GM19023 (cell line): Measurements from ENCODE around the gene SPATA16.

Experiments
- ATAC-seq: cut with Tn5 transposase; IDR thresholded peaks from one replicate; pipeline ENCODE4 v1.9.1; 2021; ENCODE audit warnings: mild to moderate bottlenecking, moderate library complexity; ENCODE audit not compliant: unreplicated experiment

SPATA16 gene

GRCh38 chr3:172958565-172958964, 182.5 kb downstream of the SPATA16 start:
- ATAC-seq = no peak

- no peak for ATAC-seq
Measured at GRCh38 chr3:172953571-172953970, 187.5 kb downstream of the SPATA16 start.

GRCh38 chr3:172951511-172951910, 189.5 kb downstream of the SPATA16 start:
- ATAC-seq = no peak

DNA sequence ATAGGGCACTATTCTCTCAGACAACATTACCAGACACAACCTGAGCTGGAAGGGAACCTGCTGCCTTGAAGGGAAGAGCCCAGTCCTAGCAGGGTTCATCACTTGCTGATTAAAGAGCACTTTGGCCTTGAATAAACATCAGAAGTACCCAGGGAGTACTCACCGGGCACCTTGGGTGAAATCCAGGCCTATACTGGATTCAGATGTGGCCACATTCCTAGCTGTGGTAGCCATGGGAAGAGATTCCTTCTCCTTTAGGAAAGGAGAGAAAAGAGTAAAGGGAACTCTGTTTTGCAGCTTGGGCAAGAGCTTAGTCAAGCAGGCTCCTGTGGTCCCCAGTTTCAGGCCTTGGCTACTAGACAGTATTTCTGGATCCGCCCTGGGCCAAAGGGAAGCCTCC, 195.0 kb downstream of the SPATA16 start:
- no peak for ATAC-seq

DNA sequence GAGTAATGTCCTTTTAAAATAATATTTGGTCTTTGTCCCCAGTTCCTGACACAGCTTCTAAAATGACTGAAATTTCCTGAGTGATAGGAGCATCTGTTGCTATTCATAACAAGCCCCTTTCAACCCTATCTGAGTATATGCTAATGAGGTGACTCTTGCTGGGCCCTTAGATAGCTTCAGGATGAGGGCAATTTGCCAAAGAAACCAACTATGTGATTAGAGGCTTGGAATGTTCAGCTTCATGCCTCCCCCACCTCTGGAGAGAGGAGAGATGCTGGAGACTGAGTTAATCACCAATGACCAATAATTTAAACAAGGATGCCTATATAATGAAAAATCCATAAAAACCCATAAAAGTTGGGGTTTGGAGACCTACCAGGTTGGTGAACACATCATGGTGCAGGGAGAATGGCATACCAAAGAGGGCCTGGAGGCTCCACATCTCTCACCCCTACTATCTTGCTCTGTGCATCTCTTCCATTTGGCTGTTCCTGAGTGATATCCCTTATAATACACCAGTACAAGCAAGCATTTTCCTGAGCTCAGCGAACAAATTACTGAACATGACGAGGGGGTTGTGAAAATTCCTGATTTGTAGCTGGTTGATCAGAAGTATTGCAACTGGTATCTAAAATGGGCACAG, 201.3 kb downstream of the SPATA16 start:
- ATAC-seq = no peak

GRCh38 chr3:172938788-172939187, 202.2 kb downstream of the SPATA16 start:
- no peak for ATAC-seq

- ATAC-seq = no peak
Measured at GRCh38 chr3:172931746-172932285, 209.2 kb downstream of the SPATA16 start.

DNA sequence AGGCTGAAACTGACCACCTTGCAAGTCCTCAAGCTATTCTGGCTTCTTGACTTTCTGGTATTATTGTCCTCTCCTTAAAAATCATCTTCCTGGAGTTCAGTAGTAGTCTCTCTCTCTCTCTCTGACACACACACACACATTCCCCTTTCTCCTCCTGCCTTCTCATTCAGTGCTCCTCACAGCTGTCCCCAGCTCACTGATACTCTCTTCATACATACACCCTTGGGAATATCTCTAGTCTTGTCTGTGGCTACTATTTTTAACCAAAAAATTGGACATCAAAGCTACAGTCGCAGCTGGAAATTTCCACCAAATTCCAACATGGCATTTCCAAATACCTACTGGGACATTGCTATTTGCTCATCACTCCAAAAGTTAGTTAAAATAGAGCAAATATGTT, 211.6 kb downstream of the SPATA16 start:
- ATAC-seq = no peak

- no peak for ATAC-seq
Measured at GRCh38 chr3:172924546-172924945, 216.5 kb downstream of the SPATA16 start.

DNA sequence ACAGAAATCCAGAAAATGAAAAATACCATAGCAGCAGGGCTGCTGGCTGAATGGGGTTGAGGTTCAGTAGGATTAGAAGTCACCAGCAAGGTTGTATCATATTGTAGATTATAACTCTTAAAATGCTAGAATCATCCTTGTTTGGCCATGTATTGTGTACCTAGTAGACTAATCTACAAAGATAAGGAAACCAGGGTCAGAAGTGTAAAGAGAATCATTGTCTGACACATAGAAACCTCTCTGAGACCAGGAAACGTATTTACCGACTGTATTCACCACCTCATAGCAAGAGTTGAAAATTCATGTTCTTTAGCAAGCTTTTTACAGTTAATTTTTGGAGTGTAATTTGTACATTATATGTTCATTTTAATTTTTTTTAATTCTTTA, 221.7 kb downstream of the SPATA16 start:
- no peak for ATAC-seq

DNA sequence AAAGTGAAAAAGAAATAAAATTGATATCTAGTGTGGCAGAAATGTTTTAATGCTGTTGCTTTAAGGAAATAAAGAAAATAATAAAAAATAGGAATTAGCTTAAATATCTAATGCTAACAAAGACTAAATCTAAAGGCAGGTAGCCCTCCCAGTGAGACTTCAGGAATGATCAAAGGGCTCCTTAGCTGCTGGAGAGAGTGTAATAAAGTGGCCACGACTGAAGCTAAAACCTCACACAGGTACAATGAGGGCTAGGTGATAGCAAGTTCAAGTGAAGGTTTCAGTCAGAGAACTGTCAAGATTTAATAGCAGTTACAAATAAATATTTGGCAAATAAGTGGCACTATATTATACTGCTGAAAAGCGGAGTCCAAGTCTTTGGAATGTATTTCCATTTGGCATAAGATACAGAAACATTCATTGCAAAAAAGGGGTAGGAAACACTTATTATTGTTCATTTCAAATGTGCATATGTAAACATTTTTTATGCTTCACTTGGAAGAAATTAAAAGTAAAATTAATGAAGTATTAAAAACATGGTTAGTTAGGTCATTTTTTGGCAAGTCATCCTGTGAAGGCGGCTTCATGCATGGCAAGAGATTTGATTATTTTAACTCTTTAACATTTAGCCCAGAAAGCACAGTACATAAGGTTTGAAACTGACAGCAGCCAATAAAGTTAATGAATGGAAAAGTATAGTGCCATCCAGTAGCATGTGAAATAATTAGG, 222.3 kb downstream of the SPATA16 start:
- ATAC-seq = no peak

DNA sequence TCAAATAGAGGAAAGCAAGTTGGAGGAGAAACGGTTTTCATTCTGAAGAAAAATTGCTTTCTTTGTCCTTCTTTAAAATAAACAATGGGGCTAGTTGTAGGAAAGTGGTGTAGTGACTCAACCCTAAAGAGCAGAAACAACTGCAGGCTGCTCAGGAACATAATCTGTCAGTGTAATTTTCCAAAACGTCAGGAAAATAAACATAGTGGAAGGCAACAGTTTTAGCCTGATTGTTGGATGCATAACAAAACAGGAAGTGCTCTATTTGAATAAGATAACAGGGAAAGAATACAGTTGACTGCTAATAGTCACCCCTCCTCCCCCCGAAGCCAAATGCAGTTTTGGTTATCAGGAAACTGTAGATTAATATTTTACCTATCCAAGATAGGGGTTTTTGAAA, 222.9 kb downstream of the SPATA16 start:
- ATAC-seq = no peak

DNA sequence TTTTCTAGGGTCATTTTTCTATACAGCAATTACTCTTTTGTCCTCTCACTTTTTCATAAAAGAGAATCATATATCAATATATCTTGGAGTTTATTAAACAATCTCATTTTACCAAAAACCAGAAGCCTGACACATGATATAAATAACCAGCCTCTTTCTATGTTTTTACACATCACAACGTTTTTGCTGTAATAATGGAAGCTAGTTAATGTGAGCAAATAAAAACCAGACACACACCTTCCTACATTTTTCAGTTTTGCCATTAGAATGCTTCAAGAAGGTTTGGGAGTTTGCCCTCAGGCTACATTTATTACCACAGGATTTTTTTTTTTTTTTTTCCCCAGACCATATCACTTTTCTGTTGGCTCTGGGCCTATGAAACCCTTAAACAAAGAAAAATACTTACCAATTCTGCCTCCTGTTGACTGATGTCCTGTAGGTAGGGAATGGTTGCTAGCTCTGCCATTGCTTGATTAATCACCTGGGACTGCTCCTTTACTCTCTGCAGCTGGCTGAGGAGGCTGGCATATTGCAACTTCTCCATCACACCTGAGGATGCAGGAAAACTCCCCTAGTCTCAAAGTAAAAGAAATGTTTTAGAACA, 225.0 kb downstream of the SPATA16 start:
- ATAC-seq = no peak

GRCh38 chr3:172914854-172915253, 226.2 kb downstream of the SPATA16 start:
- ATAC-seq = no peak

- peak; percentile 49 for ATAC-seq
Measured at GRCh38 chr3:172913911-172914655, 227.0 kb downstream of the SPATA16 start.

DNA sequence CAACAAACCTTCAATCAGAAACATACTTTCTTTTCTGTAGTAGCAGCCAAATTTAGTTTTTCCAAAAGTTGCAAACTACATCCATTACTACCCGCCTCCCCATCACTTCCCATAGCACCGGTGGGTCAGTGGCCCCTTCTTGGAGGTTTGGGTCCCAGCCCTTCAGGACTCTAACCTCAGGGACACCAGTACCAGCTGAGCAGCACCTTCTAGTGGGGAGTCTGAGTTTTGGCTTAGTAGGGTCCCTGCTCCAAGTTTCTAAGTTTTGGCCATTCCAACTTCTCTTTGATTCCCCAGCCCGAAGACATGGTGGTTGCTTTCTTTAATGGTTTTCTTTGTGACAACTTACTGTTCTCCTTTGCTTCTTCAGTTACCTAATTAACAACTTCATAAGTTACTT, 229.9 kb downstream of the SPATA16 start:
- ATAC-seq = no peak

DNA sequence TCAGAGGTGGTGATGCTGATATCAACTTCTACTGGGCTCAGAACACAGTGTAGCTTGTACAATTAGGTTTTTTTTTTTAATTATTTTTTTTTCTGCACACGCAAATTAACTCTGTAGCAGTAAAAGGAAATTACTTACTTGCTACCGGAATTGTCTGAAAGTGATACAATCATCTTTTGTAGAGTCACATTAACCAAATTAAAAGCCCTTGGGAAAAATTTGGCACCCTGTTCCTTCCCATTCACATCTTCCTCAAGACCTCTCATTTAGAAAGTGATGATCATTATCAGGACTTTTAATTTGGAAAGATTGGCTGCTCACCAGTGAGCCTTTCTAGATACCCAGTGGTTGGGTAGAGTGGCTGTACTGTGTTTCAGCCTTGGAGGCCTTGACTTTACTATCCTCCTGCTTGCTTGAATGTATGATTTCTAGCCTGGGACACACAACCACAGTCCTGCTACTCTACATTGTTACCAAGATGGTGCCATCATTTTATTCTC, 232.2 kb downstream of the SPATA16 start:
- ATAC-seq = no peak

- ATAC-seq = no peak
Measured at GRCh38 chr3:172905451-172905850, 235.6 kb downstream of the SPATA16 start.

DNA sequence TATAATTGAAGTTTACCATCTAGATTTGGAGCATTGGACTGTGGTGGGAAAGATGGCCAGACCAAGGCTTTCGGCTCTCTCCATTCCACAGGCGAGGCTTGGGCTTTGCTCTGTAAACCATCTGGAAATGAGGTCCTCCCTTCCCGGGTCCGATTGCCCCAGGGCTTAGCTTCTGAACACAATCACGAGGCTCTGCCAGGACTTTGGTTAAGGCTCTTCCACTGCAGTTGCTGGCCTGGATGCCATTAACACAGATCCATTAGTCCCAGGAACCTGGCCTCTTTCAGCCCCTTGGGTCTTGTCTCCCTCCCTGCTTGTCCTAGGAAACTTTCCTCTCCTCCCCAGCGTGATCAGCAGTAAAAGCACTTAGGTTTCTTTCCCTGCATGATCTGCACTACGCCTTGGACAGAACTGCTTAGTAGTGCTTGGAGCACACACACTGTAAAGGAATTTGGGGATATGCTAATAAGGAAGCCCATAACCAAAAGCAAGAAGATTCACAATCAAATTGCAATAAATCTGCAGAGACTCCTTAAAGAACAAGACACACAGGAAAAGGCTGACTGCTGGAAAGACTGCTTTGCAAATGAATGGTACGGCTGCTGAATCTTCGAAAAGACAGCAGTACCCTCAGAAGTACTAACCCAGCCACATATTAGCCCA, 236.2 kb downstream of the SPATA16 start:
- no peak for ATAC-seq

GRCh38 chr3:172903642-172904320, 237.3 kb downstream of the SPATA16 start:
- no peak for ATAC-seq
